OCI-LY1 (cell line): ENCODE measurements around the gene UCP2.

Source experiments
- H2AFZ ChIP-seq: fragments of 200-600 bp; sonication (generic), shearing (Covaris generic); 2 replicates; pipeline ENCODE4 v1.6.0; 2014; ENCODE audit warnings: antibody characterized with exemption, mild to moderate bottlenecking, low read length
- H3F3A ChIP-seq: fragments of 200-600 bp; sonication (generic), shearing (Covaris generic); 2 replicates; pipeline ENCODE4 v1.6.0; 2014; ENCODE audit warnings: mild to moderate bottlenecking, antibody characterized with exemption, low read length, moderate library complexity; ENCODE audit not compliant: insufficient read depth
- H3K27ac ChIP-seq: fragments of 200-600 bp; sonication (generic); 2 replicates; pipeline ENCODE4 v1.5.1; 2014; ENCODE audit warnings: low read length, mixed run types, mild to moderate bottlenecking, low read depth; ENCODE audit not compliant: poor library complexity, severe bottlenecking
- H3K27me3 ChIP-seq: fragments of 200-600 bp; sonication (generic); 2 replicates; pipeline ENCODE4 v1.6.0; 2014; ENCODE audit warnings: antibody characterized with exemption, mild to moderate bottlenecking, low read length, moderate library complexity; ENCODE audit not compliant: insufficient read depth
- H3K36me3 ChIP-seq: fragments of 200-600 bp; sonication (generic); 2 replicates; pipeline ENCODE4 v1.6.1; 2014; ENCODE audit warnings: mild to moderate bottlenecking, antibody characterized with exemption, low read length, moderate library complexity, mixed read lengths; ENCODE audit not compliant: insufficient read depth
- H3K4me1 ChIP-seq: fragments of 200-600 bp; sonication (generic); 2 replicates; pipeline ENCODE4 v1.5.1; 2014; ENCODE audit warnings: mild to moderate bottlenecking, low read length, moderate library complexity; ENCODE audit not compliant: insufficient read depth, severe bottlenecking
- H3K4me2 ChIP-seq: fragments of 200-600 bp; sonication (generic), shearing (Covaris generic); 2 replicates; pipeline ENCODE4 v1.6.1; 2014; ENCODE audit warnings: low read length
- H3K4me3 ChIP-seq: fragments of 200-600 bp; sonication (generic); 2 replicates; pipeline ENCODE4 v1.5.1; 2014; ENCODE audit warnings: low read length, low read depth, mild to moderate bottlenecking, mixed read lengths; ENCODE audit not compliant: poor library complexity, severe bottlenecking
- H3K79me2 ChIP-seq: fragments of 200-600 bp; shearing (Covaris generic); 2 replicates; pipeline ENCODE4 v1.6.1; 2016; ENCODE audit warnings: mixed run types, low read length, mixed read lengths; ENCODE audit not compliant: insufficient read depth
- H3K9ac ChIP-seq: fragments of 200-600 bp; sonication (generic), shearing (Covaris generic); 2 replicates; pipeline ENCODE4 v1.6.1; 2014; ENCODE audit warnings: mild to moderate bottlenecking, low read length, mixed read lengths
- H3K9me2 ChIP-seq: fragments of 200-600 bp; sonication (generic), shearing (Covaris generic); 2 replicates; pipeline ENCODE4 v1.6.1; 2014; ENCODE audit warnings: low read depth, mild to moderate bottlenecking, low read length, mixed read lengths
- H3K9me3 ChIP-seq: fragments of 200-600 bp; shearing (Covaris generic); 2 replicates; pipeline ENCODE4 v1.6.1; 2014; ENCODE audit warnings: low read length, mixed read lengths
- H4K20me1 ChIP-seq: fragments of 200-600 bp; sonication (generic), shearing (Covaris generic); 2 replicates; pipeline ENCODE4 v1.6.0; 2016; ENCODE audit warnings: mild to moderate bottlenecking, low read length; ENCODE audit not compliant: insufficient read depth
- CTCF ChIP-seq: fragments of 200-600 bp; sonication (generic), shearing (Covaris generic); IDR thresholded peaks from 2 replicates; pipeline ENCODE4 v1.5.1; 2017; ENCODE audit warnings: mild to moderate bottlenecking, antibody characterized with exemption, low read length, moderate library complexity, mixed read lengths
- EZH2 ChIP-seq: fragments of 200-600 bp; sonication (generic), shearing (Covaris generic); IDR thresholded peaks from 2 replicates; pipeline ENCODE4 v1.8.0; 2017; ENCODE audit warnings: borderline replicate concordance, mixed run types, mild to moderate bottlenecking, antibody characterized with exemption, low read length, moderate library complexity, mixed read lengths

Gene UCP2

DNA sequence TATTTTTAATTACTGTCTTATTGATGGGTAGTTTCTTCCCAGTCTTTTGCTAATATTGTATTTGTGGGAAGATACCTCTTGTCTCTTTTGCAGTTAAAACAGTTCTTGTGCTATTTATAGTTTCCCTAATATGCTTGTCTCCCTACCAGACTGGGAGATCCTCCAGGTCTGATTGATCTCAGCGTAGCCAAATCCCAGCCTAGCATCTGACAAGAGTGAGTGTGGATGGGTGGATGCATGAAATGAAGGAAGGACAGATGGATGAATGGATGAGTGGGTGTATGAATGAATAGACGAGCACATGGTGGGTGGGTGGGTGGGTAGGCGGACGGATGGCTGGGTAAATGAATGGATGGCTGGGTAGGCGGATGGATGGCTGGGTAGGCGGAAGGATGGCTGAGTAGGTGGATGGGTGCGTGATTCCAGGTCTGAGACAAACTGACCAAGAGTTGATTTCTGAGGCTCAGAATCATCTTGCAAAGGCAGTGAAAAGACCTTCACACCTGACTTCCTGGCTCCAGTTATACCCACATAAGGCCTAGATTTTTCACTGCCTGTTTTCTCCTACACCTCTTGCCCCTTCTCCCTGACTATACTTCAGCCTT lies 20.4 kb downstream of the UCP2 start:
- H3K4me1 ChIP-seq, result peaks cover 11% of the 10 kb centered on the region
- H3K4me2 ChIP-seq, result no peak overlapping the region
- no peaks in the 10 kb centered on the region for H3K9me3 ChIP-seq
- no peak overlapping the region for H3K9ac ChIP-seq
- H3K27me3 ChIP-seq, result no peaks in the 10 kb centered on the region; the same call in 1 of the 2 replicates
- H3K36me3 ChIP-seq, result no peaks in the 10 kb centered on the region
- no peaks in the 10 kb centered on the region for H3F3A ChIP-seq
- TF ChIP-seq CTCF, result no peak
- no peak for TF ChIP-seq EZH2
- H3K4me3 ChIP-seq, result no peak overlapping the region
- H2AFZ ChIP-seq, result no peak overlapping the region
- no peaks in the 10 kb centered on the region for H3K9me2 ChIP-seq
- H4K20me1 ChIP-seq, result no peaks in the 10 kb centered on the region
- no peak overlapping the region for H3K27ac ChIP-seq
- no peaks in the 10 kb centered on the region for H3K79me2 ChIP-seq

- Histone ChIP-seq H3K27ac (no peak overlapping the region), H3K79me2 (no peaks in the 10 kb centered on the region), H3K4me2 (no peak overlapping the region), H4K20me1 (no peaks in the 10 kb centered on the region), H3K27me3 (no peaks in the 10 kb centered on the region; the same call in 1 of the 2 replicates), H3F3A (no peaks in the 10 kb centered on the region), H2AFZ (no peak overlapping the region), H3K4me1 (peaks cover 13% of the 10 kb centered on the region), H3K36me3 (no peaks in the 10 kb centered on the region), H3K9me3 (no peaks in the 10 kb centered on the region), H3K4me3 (no peak overlapping the region), H3K9ac (no peak overlapping the region), H3K9me2 (no peaks in the 10 kb centered on the region)
- TF ChIP-seq EZH2 (no peak), CTCF (no peak)
Observed at GRCh38 chr11:73961321-73961720, 21.3 kb downstream of the UCP2 start.

DNA sequence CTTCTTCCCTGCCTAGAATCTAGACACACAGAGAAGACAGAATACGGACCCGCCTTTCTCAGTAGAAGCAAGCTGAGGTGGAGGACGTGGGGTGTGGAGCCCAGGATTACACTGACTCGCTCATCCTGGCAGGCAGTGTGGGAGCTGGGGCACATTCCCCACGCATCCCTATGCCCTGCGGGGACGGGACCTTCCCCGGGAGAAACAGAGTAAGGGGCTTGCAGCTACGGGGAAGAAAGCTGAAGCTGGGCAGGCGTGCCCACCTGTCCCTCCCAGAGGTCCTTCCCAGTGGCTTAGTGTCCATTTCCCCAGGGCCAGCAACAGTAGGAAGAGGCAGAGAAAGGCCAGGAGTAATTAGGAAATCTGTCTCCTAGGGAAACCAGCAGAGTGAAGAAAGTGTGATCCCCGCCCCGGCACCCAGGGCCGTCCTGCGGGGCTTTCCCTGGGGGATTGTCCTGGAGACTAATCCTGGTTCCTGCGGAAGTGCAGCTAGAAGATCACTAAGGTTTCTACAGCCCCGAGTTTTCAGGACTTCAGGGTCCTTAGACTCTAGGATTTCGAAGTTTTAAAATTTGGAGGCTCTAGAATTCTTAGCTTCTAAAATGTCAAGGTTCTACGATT lies 24.0 kb downstream of the UCP2 start:
- Histone ChIP-seq H3K27me3 (no peaks in the 10 kb centered on the region; the same call in 1 of the 2 replicates), H2AFZ (no peak overlapping the region), H3K9ac (no peak overlapping the region), H3K4me2 (no peak overlapping the region), H4K20me1 (no peaks in the 10 kb centered on the region), H3K79me2 (no peaks in the 10 kb centered on the region), H3K36me3 (no peaks in the 10 kb centered on the region), H3K4me1 (peaks cover 10% of the 10 kb centered on the region), H3F3A (no peaks in the 10 kb centered on the region), H3K4me3 (no peak overlapping the region), H3K9me2 (no peaks in the 10 kb centered on the region), H3K27ac (no peak overlapping the region), H3K9me3 (no peaks in the 10 kb centered on the region)
- TF ChIP-seq EZH2 (no peak), CTCF (no peak)
